Spleen (tissue), 11 donors: ENCODE measurements around the gene ORAI3. TPM values are rescaled to one million over a fixed set of nuclear protein-coding genes. Genes with fewer than 3 reads are reported as not detected.
A peak's percentile ranks its signal among the peaks of the same experiment; 100 is the strongest.

Source experiments
- DNase-seq: peaks from one replicate; pipeline ENCODE4 v3.0.0-alpha.2; 2020
- H3K27ac ChIP-seq, 8 donors: fragments of 200-600 bp; sonication (generic) in 7 of 8; 1 replicate in 4 of 8; 2 replicates in 4 of 8; pipeline versions ENCODE4 v1.5.0 to v1.8.0; 2016 to 2021; ENCODE audit warnings: inconsistent platforms in 4 of 8, mild to moderate bottlenecking in 4 of 8, moderate library complexity in 1 of 8
- H3K27me3 ChIP-seq, 7 donors: fragments of 200-600 bp; sonication (generic) in 6 of 7; replicated peaks in 1 of 7; 1 replicate in 4 of 7; 2 replicates in 3 of 7; pipeline versions ENCODE4 v1.5.0 to v1.8.0; 2016 to 2021; ENCODE audit warnings: inconsistent platforms in 3 of 7, mild to moderate bottlenecking in 1 of 7
- H3K36me3 ChIP-seq, 6 donors: fragments of 200-600 bp; sonication (generic) in 5 of 6; 1 replicate in 4 of 6; 2 replicates in 2 of 6; pipeline versions ENCODE4 v1.5.0 to v1.8.0; 2016 to 2021; ENCODE audit warnings: inconsistent platforms in 2 of 6
- H3K4me1 ChIP-seq, 6 donors: fragments of 200-600 bp; sonication (generic) in 5 of 6; 1 replicate in 3 of 6; 2 replicates in 3 of 6; pipeline versions ENCODE4 v1.5.0 to v1.8.0; 2016 to 2021; ENCODE audit warnings: inconsistent platforms in 3 of 6
- H3K4me3 ChIP-seq, 8 donors: fragments of 200-600 bp; sonication (generic) in 7 of 8; 1 replicate in 4 of 8; 2 replicates in 4 of 8; pipeline versions ENCODE4 v1.5.0 to v1.8.0; 2016 to 2021; ENCODE audit warnings: inconsistent platforms in 4 of 8, mild to moderate bottlenecking in 4 of 8, moderate library complexity in 2 of 8
- H3K9me3 ChIP-seq, 8 donors: fragments of 200-600 bp; sonication (generic) in 7 of 8; 1 replicate in 4 of 8; 2 replicates in 4 of 8; pipeline versions ENCODE4 v1.5.0 to v1.8.0; 2016 to 2021; ENCODE audit warnings: inconsistent platforms in 4 of 8
- CTCF ChIP-seq, 11 experiments: fragments of 200-600 bp in 7 of 11; fragments of 450-650 bp in 4 of 11; sonication (generic) in 4 of 11; IDR thresholded peaks in 8 of 11; conservative IDR thresholded peaks in 3 of 11; 1 replicate in 7 of 11; 2 replicates in 4 of 11; pipeline versions ENCODE4 v1.4.0 to v1.8.0; 2016 to 2021; ENCODE audit warnings: antibody characterized with exemption in 11 of 11, inconsistent platforms in 4 of 11, mild to moderate bottlenecking in 1 of 11
- POLR2A ChIP-seq, 3 donors: fragments of 450-650 bp; IDR thresholded peaks; one replicate each; pipeline ENCODE4 v1.5.1; 2017; ENCODE audit warnings: antibody characterized with exemption in 3 of 3, mild to moderate bottlenecking in 1 of 3
- POLR2AphosphoS5 ChIP-seq, 3 donors: sonication (generic); formaldehyde crosslinking; IDR thresholded peaks; one replicate each; pipeline ENCODE4 v1.5.1; 2017; ENCODE audit warnings: antibody characterized with exemption in 3 of 3
- WGBS, 5 donors: extraction: QIAGEN DNeasy Blood & Tissue Kit in 3 of 5; methylation state at CpG; one replicate each; pipeline versions ENCODE4 v1.1.5 to v1.1.7; 2013 to 2018; 5-methylcytosine and 5-hydroxymethylcytosine counted together
- intact Hi-C: fragments of 100-400 bp; cut with DNase I; formaldehyde crosslinking; loops from one replicate; pipeline ENCODE4 v1.15.0; 2023; ENCODE audit warnings: low total_unique reads
- polyA plus RNA-seq, 3 donors: library from polyadenylated mRNA; stranded (reverse); fragments of 200-250 nt; gene quantifications; one replicate each; pipeline ENCODE4 v1.2.1, GENCODE V29; 2013
- total RNA-seq, 7 donors: library from RNA; depleted of rRNA in 3 of 7; stranded (reverse); fragments of >200 nt in 3 of 7; fragmentation: NEBNext Ultra II Directional in 4 of 7; extraction: Animal tissue kit (Norgen Biotek cat#: 25700) in 4 of 7; gene quantifications; one replicate each; pipeline versions ENCODE4 v1.1.0 to v1.2.1, GENCODE V29; 2016 to 2021
- donor health status: healthy with polysubstance abuse.
- donor health status: DM: no; HTN: no; CAD: no; lungs with moderate emphysema.
- donor health status: DM: no; HTN: no; CAD: no.
- donor health status: Bipolar disorder and iron deficiency.
- donor health status: healthy.
- donor health status: DM: no; HTN: no; CAD: no.
- donor health status: DM: yes; HTN: yes; CAD: no.

Gene ORAI3
- total and polyA plus RNA-seq, 10 donors = 20.7 to 44.8 (median 26.3) TPM

GRCh38 chr16:30925632-30925987 lies 23.3 kb upstream of the ORAI3 start:
- Histone ChIP-seq H3K27ac (peak overlapping the region in 1 of 8 donors; percentile 97), H3K27me3 (no peaks in the 10 kb centered on the region), H3K36me3 (peaks cover 0 to 52% (median 13%) of the 10 kb centered on the region in 6 donors), H3K9me3 (no peaks in the 10 kb centered on the region), H3K4me1 (peaks cover 7 to 45% (median 22%) of the 10 kb centered on the region in 6 donors), H3K4me3 (no peak overlapping the region)
- WGBS, 5 donors = 93 to 95% (median 94%) methylated on average over 18 to 26 of the region's 26 CpGs
- peak; percentile 85 for DNase-seq
- intact Hi-C loops = no loop called here
- TF ChIP-seq CTCF (IDR thresholded peaks at IDR 0.05 in 8 of 11, conservative IDR thresholded peaks at IDR 0.05 in 3 of 11) = no peak
- no peak for TF ChIP-seq POLR2A (IDR thresholded peaks at IDR 0.05)
- TF ChIP-seq POLR2AphosphoS5 (IDR thresholded peaks at IDR 0.05) = no peak

- WGBS, 5 donors = 54 to 71% (median 61%) methylated on average over 10 of the region's 10 CpGs
- Histone ChIP-seq H3K36me3 (peaks cover 0 to 58% (median 17%) of the 10 kb centered on the region in 6 donors), H3K4me1 (peaks cover 7 to 39% (median 21%) of the 10 kb centered on the region in 6 donors), H3K9me3 (no peaks in the 10 kb centered on the region), H3K27me3 (no peaks in the 10 kb centered on the region), H3K4me3 (no peak overlapping the region), H3K27ac (no peak overlapping the region)
- intact Hi-C loops = no loop called here
- DNase-seq = no peak
- TF ChIP-seq POLR2A (IDR thresholded peaks at IDR 0.05) (no peak), CTCF (IDR thresholded peaks at IDR 0.05 in 8 of 11, conservative IDR thresholded peaks at IDR 0.05 in 3 of 11) (no peak), POLR2AphosphoS5 (IDR thresholded peaks at IDR 0.05) (no peak)
These were observed 22.7 kb upstream of the ORAI3 start for GRCh38 chr16:30925995-30926811.

- no peak for TF ChIP-seq POLR2AphosphoS5 (IDR thresholded peaks at IDR 0.05)
- TF ChIP-seq POLR2A (IDR thresholded peaks at IDR 0.05) = no peak
- no peak for TF ChIP-seq CTCF (IDR thresholded peaks at IDR 0.05 in 8 of 11, conservative IDR thresholded peaks at IDR 0.05 in 3 of 11)
- WGBS, 5 donors = 85 to 94% (median 92%) methylated on average over 17 to 22 of the region's 22 CpGs
- Histone ChIP-seq H3K4me3 (no peak overlapping the region), H3K27ac (no peak overlapping the region), H3K4me1 (peaks cover 4 to 30% (median 14%) of the 10 kb centered on the region in 6 donors), H3K9me3 (no peaks in the 10 kb centered on the region), H3K27me3 (no peaks in the 10 kb centered on the region), H3K36me3 (peaks cover 0 to 68% (median 22%) of the 10 kb centered on the region in 6 donors)
- intact Hi-C loops = no loop called here
- no peak for DNase-seq
These were observed 21.7 kb upstream of the ORAI3 start for GRCh38 chr16:30926937-30927788.
